HG02610 (cell line): ENCODE data around the gene RGL2.

Experiments
- ATAC-seq: cut with Tn5 transposase; IDR thresholded peaks from one replicate; pipeline ENCODE4 v1.9.1; 2021; ENCODE audit warnings: mild to moderate bottlenecking, moderate library complexity; ENCODE audit not compliant: unreplicated experiment

Gene RGL2

DNA sequence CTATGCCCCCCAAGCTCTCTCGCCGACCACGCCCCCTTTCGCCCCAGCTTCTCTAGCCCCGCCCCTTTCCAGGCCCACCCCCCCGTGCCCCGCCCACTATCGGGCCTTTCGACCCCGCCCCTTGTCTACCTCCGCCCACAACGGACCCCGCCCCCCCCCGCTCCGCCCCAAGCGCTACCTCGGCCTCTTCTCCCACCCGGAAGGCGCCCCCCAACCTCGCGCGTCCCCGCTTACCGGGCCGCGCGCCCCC lies 18.6 kb upstream of the RGL2 start:
- no peak for ATAC-seq

DNA sequence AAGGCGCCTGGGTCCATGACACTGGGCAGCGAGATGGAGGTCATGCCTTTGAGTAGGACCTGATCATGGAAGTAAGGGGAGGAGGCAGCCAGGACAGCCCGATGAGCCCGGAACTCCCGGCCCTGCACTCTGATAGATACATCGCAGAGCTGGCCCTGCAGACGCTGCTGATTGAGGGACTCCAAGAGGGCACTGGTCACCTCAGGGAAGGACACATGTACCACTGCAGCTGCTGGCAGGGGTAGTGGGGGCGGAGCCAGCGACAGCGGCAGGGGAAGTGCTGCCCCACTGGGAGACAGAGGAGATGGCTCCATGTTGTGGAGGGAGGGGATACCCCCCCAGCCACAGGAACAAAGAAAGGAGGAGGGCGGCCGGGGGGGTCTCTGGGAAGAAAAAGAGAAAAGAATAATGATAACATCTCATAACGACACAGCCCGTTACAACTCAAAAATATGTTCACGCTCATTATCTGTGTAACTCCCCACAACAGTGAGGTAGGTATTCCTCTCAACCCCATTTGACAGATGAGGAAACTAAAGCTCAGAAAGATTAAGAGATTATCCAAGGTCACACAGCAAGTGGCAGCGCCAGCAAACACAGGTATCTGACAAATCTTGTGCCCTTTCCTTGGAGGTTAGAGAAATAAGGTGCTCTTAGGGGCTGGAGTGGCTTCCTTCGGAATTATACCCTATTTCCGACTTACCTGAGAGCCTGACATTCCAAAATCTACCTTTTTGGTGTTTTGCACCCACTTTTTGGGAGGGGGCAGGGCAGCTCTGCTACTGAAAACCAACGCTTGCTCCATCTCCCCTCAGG lies 18.1 kb upstream of the RGL2 start:
- ATAC-seq = no peak

DNA sequence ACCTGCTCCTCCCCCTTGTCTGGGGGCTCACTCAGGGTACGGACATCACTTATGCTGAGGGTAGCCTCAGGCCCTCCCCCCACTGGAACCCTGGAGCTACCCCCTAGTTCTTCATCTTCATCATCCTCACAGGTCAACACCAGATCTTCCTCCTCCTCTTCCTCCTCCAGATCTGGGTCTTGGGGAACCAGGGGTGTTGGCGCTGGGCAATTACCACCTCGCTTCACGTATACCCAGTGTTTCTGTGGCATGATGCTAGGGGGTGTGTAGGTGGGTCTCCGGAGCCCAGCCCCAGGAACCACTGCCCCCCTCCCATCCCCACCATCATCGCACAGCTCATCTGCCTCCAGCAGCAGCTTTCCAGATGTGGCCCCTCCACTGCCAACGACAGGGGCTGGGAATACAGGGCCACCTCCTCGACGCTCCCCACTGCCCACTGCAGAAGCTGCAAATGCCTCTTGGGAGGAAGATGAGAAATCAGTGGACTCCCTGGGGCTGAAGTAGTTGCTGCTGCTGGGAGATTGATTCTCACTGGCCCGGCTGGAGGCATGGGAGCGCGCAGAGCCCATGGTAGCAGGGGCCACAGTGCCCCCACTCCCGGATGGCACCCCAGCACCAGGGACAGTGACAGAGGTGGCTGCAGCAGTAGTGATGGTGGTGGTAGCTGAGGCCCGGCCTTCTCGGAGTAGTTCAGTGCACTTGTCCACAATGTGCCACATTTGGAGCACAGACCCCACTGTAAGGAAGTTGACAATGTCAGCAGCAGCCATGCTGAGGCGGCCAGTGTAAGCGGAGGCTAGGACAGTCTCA lies 17.3 kb upstream of the RGL2 start:
- no peak for ATAC-seq

DNA sequence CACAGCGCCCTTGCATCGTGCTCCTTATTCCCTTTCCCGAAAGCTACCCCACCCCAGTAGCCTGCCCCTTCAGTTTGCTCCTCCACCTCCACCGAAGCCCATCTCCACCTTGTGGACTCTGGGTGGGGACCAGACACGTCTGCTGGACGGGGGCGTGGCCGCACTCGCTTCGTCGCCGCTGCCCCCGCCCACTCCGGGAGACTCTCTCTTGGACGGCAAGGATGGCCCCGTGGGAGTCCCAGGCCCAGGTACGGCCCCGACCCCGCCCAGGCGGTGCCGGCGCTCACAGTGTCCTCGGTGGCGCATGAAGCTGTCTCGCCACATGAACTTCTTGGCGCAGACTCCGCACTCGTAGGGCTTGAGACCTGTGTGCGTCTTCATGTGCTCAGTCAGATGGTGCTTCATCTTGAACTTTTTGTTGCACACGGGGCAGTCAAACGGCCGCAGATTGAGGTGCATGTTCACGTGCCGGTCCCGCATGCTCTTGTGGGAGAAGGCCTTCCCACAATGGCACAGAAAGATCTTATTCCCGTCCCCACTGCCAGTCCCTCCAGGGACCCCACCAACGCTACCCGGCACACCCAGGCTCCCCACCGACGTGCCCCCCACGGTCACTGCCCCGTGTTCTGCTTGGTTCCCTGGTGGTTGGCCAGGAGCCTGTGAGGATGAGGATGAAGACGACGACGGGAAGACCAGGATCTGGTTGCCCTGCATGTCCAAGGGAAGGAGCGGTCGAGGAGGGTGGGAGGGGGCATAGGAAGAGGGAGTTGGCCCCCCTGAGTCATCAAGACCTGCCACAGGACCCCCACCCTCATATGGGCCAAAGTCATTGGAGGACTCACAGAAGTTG lies 16.4 kb upstream of the RGL2 start:
- no peak for ATAC-seq

DNA sequence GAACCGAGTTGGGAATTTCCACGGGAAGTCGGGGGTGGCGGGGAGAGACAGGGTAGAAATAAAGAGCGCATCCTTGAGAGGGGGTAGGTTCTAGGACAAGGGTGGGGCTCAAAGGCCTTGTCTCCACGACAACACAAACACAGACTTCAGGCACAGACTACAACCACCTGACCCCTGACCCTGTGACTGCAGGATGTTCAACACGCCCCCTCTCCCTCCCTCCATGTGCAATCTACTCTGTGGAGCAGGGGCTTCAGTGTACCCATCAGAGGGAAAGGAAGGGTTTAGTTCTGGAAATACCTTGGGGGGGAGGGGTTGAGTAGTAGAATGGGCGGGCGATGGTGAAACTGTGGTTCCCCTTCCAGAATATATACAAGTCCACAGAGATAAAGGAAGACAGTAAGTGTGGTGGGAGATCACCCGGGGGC lies 15.8 kb upstream of the RGL2 start:
- no peak for ATAC-seq

DNA sequence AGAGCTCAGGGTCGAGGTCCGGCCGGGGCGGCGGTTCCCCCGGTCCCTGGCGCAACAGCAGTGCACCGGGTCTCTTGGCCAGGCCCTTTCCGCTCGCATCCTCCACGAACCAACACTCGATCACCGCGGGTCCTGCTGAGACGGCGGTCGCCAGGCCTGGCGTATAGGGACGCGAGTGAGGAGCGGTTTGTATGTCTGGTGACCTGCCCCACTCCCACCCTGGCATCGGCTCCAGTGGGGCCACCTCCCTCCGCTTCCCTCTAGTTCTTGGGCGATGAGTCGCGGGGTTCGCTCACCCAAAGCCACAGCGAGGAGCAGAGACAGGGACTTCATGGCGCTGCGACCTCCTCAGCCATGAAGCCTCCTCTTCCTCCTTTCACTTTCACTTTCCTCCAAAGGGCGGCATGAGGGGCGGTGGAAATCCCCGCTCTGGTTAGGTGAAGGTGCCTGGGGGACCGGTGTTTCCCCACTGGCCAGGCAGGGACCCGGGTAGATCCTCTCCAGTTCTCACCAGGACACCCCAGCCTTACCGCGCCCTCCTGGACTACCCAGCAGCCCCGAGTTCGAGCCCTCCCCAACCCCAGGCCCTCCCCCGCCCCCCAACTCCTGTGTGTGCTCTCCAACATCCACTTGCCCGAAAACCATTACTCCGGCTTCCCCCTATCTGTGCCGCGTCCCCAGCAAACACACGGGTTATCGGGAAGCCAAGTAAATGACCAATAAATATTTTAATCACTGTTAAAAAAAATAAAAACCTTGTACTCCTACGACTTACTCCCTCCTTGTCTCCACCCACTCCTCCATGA lies 15.2 kb upstream of the RGL2 start, which contains the start of gene TAPBP:
Gene TAPBP (minus strand): TSS at position 370 of the 806 bp plus-strand sequence. CDS start 37 bp downstream, at position 333.
- ATAC-seq = peak; percentile 35

DNA sequence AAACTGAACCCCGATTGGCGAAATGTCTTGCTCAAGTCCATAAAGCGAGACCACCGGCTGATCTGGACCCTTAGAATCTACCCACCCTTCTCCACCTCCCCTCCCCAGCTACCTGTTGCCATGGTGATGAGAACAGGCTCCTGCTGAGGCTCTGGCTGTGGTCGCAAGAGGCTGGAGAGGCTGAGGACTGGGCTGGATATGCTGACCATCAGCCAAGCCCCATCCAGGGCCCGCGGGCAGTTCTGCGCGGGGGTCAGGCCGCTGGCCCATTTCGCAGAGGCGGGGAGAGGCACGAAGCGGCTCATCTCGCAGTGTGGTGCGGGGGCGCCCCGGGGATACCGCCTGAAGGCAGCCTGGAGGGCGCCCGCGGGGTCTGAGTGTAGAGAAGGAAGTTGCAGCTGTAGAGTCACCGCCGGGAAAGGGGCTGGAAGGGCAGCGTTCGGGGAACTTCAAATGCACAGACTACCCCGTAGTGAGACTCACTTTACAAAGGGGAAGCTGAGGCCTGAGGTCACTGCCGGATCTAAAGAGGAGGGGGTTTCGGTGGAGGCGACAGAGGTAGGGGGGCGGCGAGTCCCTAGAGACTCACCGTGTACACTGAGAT lies 14.5 kb upstream of the RGL2 start:
- ATAC-seq = peak; percentile 9

DNA sequence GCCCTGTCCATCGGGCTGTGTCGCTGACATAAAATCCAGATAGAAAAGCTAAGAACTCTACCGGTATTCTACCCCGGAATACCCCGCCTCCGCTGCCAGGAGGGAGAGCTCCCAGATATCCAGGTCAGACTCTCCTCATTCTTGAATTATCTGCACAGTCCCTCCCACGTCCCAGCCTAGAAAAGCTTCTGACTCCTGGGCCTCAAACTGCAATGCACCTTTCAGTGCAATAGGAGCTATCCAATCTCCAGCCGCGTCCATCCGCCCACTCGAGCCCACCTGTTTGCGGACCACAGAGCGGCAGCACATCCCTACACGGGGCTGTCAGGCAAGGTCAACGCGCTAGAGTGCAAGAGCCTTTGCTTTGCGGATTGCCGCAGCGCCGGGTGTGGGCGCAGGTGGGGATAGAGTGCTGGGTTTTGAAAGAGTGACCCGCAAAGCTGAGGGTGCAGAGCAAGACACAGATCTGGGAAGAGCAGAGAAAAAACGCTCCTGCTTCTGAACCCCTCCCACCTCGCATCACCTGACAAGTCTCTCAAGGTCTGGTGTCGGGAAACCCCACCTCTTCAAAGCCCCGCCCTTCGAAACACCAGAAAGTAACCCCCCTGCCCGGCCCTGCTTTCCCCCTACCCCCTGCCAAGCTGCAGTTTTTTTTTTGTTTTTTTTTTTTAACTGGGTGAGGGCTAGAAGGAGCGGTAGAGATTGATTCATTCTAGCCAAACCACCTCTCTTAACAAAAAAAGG lies 13.8 kb upstream of the RGL2 start:
- no peak for ATAC-seq

DNA sequence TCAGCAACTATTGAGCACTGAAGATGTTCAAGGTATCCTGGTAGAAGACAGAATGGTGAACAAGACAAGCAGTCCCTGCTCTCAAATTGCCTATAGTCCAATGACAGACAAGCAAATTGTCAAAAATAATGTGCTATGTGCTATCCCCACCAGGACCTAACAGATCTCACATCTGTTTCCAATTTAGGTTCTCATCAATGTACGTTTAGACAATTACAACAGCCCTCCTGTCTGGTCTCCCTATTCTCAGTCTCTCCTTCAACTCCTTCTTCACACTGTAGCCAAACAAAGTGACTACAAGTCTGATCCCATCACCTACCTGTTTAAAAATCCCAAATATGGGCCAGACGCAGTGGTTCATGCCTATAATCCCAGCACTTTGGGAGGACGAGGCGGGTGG lies 7.6 kb upstream of the RGL2 start:
- ATAC-seq = no peak

DNA sequence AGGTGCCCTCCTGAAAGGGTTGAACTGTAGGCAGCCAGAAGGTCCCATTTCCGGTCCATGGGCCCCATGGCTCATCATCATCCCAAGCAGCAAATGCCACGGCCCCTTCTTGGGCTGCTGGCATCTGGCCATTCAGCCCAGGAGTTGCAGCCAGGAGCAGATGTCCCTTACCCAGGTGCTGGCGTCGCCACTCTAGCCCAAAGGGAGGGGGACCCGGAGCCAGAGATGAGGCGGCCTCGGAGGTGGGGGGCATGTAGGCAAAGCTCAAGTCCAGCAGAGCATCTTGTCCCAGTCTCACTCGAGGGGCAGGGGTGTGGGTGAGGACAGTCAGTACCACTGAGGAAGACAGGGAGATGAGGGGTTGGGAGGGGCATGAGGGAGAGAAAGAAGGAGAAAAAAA lies 6.3 kb upstream of the RGL2 start:
- no peak for ATAC-seq

DNA sequence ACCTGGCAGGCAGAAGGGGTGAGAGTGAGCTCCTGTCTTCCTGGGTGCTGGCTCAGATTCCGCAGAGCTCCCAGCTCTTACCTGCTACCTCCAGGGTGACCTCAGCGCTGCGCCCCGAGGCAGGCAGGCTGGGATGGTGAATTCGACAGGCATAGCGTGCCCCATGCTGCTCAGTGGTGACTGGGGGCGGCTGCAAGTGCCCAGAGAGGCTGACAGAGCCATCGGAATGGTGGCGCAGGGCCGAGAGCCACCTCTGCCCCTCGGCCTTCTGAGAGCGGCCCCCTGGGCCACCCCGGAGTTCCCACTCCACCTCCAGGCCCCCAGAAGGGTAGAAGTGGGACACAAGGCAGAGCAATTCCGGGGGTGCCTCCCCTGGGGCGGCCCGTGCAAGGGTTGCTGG lies 5.5 kb upstream of the RGL2 start:
- no peak for ATAC-seq

DNA sequence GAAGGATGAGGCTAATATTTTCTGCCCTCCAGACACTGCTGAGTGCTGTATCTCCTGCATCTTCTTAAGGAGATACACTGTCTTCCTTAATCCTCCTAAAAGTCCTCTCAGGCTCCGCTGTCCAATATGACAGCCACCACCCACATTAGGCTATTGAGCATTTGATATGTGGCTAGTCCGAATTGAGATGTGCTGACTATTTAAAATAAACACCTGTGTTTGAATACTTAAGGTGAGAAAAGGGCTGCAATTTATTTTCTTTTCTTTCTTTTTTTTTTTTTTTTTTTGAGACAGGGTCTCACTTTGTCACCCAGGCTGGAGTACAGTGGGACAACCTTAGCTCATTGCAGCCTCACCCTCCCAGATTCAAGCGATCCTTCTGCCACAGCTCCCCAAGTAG lies 3.1 kb upstream of the RGL2 start:
- no peak for ATAC-seq

DNA sequence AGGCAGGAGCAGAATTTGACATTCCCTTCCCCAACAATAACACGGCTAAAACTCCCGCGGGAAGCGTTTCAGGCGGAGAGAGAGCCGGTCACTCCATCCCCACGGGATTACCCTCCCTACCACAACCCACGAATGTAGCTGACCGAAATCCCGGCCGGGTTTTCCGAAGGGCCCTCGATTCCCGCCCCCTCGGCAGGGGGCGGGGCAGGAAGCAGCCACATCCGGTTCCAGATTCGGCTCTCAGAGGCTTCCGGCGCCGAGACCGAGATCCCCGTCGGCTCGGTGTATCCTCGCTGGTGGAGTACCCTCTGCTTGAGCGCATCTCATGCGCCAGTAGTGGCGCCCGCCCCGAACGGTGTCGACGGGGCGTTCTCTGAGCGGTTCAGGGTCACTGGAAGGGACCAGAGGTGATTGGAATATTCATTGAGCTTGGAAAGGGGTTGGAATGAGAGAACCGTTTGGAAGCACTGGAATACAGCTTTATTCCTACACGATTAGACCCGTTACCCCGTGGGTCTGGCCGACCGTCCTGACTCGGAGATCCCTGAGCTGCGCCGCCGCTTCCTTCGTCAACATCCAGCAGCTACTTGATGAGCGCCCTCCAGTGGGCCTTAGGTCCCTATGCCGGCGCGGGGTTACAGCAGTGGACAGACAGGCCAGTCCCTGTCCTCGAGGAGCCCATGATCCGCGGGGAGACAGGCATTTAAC lies 649 bp upstream of the RGL2 start:
- peak; percentile 78 for ATAC-seq

DNA sequence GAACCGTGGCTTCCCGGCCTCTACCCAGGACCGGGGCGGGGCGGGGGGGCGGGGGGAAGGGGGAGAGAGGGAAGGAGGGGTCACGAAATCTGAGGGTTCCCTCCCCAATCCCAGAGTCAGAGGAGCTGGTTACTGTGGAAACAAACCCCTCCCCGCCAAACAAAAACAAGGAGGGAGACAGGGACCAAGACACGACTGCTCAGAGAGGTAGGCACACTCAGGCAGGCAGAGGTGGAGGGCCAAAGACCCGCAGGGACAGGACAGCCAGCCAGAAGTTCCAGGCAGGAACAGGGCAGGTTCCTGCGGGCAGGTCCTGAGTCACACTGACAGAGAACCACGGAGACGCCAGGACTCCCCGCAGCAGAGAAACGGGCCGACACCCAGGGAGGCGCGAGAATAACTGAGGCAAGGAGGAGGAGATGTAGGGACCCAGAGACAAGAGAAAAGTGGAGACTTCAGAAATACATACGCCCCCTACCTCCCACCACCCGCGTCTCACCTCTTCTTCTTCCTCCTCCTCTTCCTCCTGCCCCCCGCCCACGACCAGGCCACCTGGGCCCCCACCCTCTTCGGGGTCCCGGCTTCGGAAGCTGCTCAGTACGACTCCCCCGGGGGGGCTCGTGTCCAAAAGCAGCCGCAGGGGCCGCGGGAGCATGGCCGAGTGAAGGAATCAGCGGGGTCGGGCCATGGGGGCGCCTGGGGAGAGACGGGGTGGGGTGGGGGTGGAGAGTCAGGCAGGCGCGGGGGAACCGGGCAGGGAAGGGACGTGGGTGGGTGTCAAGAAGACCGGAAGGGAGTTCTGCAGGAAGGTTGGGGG lies 578 bp downstream of the RGL2 start:
- no peak for ATAC-seq

DNA sequence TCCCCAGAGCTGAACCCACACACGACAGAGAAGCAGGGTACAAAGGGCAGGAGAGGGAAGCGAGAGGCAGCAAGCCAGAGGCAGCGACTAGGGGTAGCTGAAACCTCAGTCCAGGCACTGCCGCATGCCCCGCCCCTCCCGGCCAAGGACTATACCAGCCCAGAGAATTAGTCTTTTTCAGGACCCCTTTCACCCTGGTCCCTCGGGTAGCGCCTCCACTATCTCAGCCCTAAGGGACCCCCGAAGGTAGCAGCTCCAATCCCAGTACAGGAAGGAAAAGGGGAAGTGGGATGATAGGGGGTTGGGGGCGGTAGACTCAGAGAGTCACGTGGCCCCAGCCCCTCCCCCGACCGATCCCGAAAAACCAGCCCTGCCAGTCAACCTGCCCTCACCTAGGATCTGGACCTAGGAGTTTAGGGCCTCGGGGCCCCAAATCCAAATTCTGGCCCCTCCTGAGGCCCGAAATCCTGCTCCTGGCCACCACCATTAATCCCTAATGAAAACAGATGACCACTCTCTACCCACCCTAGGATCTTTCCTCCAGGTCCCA lies 1.3 kb downstream of the RGL2 start:
- no peak for ATAC-seq

DNA sequence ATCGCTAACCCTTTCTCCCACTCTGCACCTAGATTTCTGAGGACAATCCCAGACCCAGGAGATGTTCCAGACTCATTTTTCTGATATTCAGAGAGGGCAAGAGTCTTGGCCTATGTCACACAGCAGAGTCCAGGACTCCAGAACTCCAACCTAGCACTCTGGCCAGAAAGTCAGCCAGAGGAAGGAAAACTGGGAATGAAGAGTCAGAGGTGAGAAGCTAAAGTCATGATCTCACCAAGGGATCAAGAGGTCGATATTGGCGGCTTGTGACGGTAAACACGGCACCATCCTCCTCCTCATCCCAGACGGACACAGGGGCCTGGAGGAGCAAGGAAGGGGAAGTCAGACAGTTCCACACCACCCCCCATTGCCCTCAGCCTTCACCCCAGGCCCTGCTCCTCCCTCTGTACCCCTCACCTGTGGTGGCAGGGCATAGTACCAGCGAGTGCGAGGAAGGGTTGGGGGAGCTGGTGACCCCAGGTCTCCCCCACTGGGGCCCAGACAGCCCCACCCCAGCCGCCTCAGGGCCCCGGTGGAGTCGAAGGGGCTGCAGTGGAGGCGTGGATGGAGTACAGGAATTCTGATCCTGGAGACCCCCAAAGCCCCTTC lies 1.8 kb downstream of the RGL2 start:
- ATAC-seq = no peak

DNA sequence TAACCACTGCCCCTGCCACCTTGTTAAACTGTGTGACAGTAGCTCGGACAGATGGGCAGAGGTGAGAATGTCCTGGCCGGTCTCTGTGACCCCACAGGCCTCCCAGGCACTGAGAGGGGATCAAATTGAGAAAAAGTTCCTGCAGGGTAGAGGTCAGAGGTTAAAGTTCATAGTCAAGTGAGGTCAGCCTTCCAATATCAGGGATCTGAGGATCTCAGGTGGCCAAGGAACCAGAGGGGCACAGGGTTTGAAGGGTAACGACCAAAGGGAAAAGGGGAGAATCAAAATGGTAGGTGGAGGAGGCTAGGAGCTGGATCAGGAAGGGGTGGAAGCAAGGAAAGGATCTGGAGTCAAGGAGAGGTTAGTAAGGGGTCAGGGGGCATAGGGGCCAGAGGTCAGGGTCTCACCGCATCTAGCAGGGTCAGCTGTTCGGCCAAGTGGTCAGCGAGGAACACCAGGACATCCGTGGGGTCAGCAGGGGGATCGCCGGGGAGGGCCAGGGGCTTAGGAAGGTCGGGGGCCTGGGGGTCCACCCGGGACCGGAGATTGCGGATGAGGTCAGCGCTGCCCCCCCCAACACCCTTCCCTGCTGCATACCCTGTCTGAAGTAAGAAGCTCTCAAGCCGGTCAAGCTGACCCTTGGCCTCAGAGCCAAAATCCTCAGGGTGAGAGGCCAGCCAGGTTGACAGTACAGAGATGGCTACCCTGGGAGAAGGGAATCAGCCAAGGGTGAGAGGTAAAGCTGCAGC lies 2.9 kb downstream of the RGL2 start:
- no peak for ATAC-seq
